ENCODE results near the gene DCST1.

- TF ChIP-seq CTCF (IDR thresholded peaks at IDR 0.05; ENCODE audit: insufficient read depth, low read length, poor library complexity, severe bottlenecking) (no peak), EZH2phosphoT487 (conservative IDR thresholded peaks at IDR 0.05; ENCODE audit: low read length) (no peak)
Measured at GRCh38 chr1:155026154-155026553, 7.5 kb upstream of the DCST1 start.
